Measurements from ENCODE around the gene TMEM63C.

TMEM63C gene

GRCh38 chr14:77286576-77286975 is 105.0 kb downstream of the TMEM63C start:
- no peak overlapping the region for H2AFZ ChIP-seq (ENCODE audit: low read depth)
- H3K36me3 ChIP-seq (ENCODE audit: insufficient read depth): no peaks in the 10 kb centered on the region
- no peak for TF ChIP-seq CTCF (conservative IDR thresholded peaks at IDR 0.05; ENCODE audit: low read depth, low read length)

GRCh38 chr14:77290705-77291104 is 109.1 kb downstream of the TMEM63C start:
- H2AFZ ChIP-seq (ENCODE audit: low read depth): no peak overlapping the region
- H3K27me3 ChIP-seq (ENCODE audit: insufficient read depth, low read depth): no peaks in the 10 kb centered on the region
- H3K4me2 ChIP-seq: no peak overlapping the region
- no peak overlapping the region for H3K27ac ChIP-seq
- no peaks in the 10 kb centered on the region for H3K36me3 ChIP-seq (ENCODE audit: insufficient read depth)
- no peak for TF ChIP-seq CTCF (conservative IDR thresholded peaks at IDR 0.05; ENCODE audit: low read depth, low read length)
- no peaks in the 10 kb centered on the region for H4K20me1 ChIP-seq (ENCODE audit: insufficient read depth)
- no peak overlapping the region for H3K9ac ChIP-seq
- H3K79me2 ChIP-seq (ENCODE audit: insufficient read depth, low read depth): no peaks in the 10 kb centered on the region
- H3K4me3 ChIP-seq (IDR thresholded peaks at IDR 0.05; ENCODE audit: insufficient read depth, low read depth, low read length): no peak overlapping the region
- no peaks in the 10 kb centered on the region for H3K4me1 ChIP-seq (ENCODE audit: low read depth, poor library complexity, severe bottlenecking)

More at GRCh38 chr14:77286576-77286975, 105.0 kb downstream of the TMEM63C start:
- no peak overlapping the region for H3K4me2 ChIP-seq
- H3K79me2 ChIP-seq (ENCODE audit: insufficient read depth, low read depth): no peaks in the 10 kb centered on the region
- H3K9ac ChIP-seq: no peak overlapping the region
- no peak overlapping the region for H3K27ac ChIP-seq
- no peak overlapping the region for H3K4me3 ChIP-seq (IDR thresholded peaks at IDR 0.05; ENCODE audit: insufficient read depth, low read depth, low read length)
- H3K4me1 ChIP-seq (ENCODE audit: low read depth, poor library complexity, severe bottlenecking): no peaks in the 10 kb centered on the region
- no peaks in the 10 kb centered on the region for H3K27me3 ChIP-seq (ENCODE audit: insufficient read depth, low read depth)
- H4K20me1 ChIP-seq (ENCODE audit: insufficient read depth): no peaks in the 10 kb centered on the region

- no peaks in the 10 kb centered on the region for H3K36me3 ChIP-seq (ENCODE audit: insufficient read depth)
- no peaks in the 10 kb centered on the region for H3K79me2 ChIP-seq (ENCODE audit: insufficient read depth, low read depth)
- no peaks in the 10 kb centered on the region for H4K20me1 ChIP-seq (ENCODE audit: insufficient read depth)
- no peak overlapping the region for H3K9ac ChIP-seq
- H2AFZ ChIP-seq (ENCODE audit: low read depth): no peak overlapping the region
- no peak overlapping the region for H3K4me3 ChIP-seq (IDR thresholded peaks at IDR 0.05; ENCODE audit: insufficient read depth, low read depth, low read length)
- no peak for TF ChIP-seq CTCF (conservative IDR thresholded peaks at IDR 0.05; ENCODE audit: low read depth, low read length)
- H3K4me1 ChIP-seq (ENCODE audit: low read depth, poor library complexity, severe bottlenecking): no peaks in the 10 kb centered on the region
- no peak overlapping the region for H3K4me2 ChIP-seq
- no peaks in the 10 kb centered on the region for H3K27me3 ChIP-seq (ENCODE audit: insufficient read depth, low read depth)
- no peak overlapping the region for H3K27ac ChIP-seq
These were observed 114.6 kb downstream of the TMEM63C start for GRCh38 chr14:77296155-77296554.

- Histone ChIP-seq H3K27me3 (ENCODE audit: insufficient read depth, low read depth) (no peaks in the 10 kb centered on the region), H3K36me3 (ENCODE audit: insufficient read depth) (no peaks in the 10 kb centered on the region), H3K9ac (no peak overlapping the region), H4K20me1 (ENCODE audit: insufficient read depth) (no peaks in the 10 kb centered on the region), H3K27ac (no peak overlapping the region), H3K4me2 (no peak overlapping the region), H3K4me3 (IDR thresholded peaks at IDR 0.05; ENCODE audit: insufficient read depth, low read depth, low read length) (no peak overlapping the region), H2AFZ (ENCODE audit: low read depth) (no peak overlapping the region), H3K79me2 (ENCODE audit: insufficient read depth, low read depth) (no peaks in the 10 kb centered on the region), H3K4me1 (ENCODE audit: low read depth, poor library complexity, severe bottlenecking) (no peaks in the 10 kb centered on the region)
- no peak for TF ChIP-seq CTCF (conservative IDR thresholded peaks at IDR 0.05; ENCODE audit: low read depth, low read length)
These were observed 115.3 kb downstream of the TMEM63C start for GRCh38 chr14:77296906-77297305.
